WTC11 (cell line): ENCODE measurements around the gene FRAT2. TPM values are rescaled to one million over a fixed set of nuclear protein-coding genes. Genes with fewer than 3 reads are reported as not detected.

Experiments
- CREM ChIP-seq: sonication (generic); formaldehyde crosslinking; IDR thresholded peaks from 2 replicates; pipeline ENCODE4 v1.8.1; 2022; ENCODE audit warnings: mild to moderate bottlenecking, missing genetic modification reagents, moderate library complexity
- CTCF ChIP-seq: fragments of 200-600 bp; IDR thresholded peaks from 2 replicates; pipeline ENCODE4 v1.8.0; 2022; ENCODE audit warnings: antibody characterized with exemption
- E2F5 ChIP-seq: sonication (generic); formaldehyde crosslinking; IDR thresholded peaks from 2 replicates; pipeline ENCODE4 v1.8.1; 2022; ENCODE audit warnings: mild to moderate bottlenecking, moderate library complexity, missing genetic modification reagents
- FOXJ3 ChIP-seq: sonication (generic); formaldehyde crosslinking; IDR thresholded peaks from 2 replicates; pipeline ENCODE4 v1.9.0; 2021; ENCODE audit warnings: missing genetic modification reagents, mild to moderate bottlenecking, borderline replicate concordance
- FOXK1 ChIP-seq: sonication (generic); formaldehyde crosslinking; IDR thresholded peaks from 2 replicates; pipeline ENCODE4 v1.8.0; 2022; ENCODE audit warnings: mild to moderate bottlenecking, moderate library complexity, missing genetic modification reagents
- MAX ChIP-seq: sonication (generic); formaldehyde crosslinking; IDR thresholded peaks from 2 replicates; pipeline ENCODE4 v1.8.0; 2022; ENCODE audit warnings: mild to moderate bottlenecking, missing genetic modification reagents
- MLX ChIP-seq: sonication (generic); formaldehyde crosslinking; IDR thresholded peaks from 2 replicates; pipeline ENCODE4 v1.8.1; 2023; ENCODE audit warnings: mild to moderate bottlenecking, missing genetic modification reagents, moderate library complexity
- MXD4 ChIP-seq: fragments of 250-450 bp; sonication (Bioruptor Pico); IDR thresholded peaks from 2 replicates; pipeline ENCODE4 v1.8.0; 2021; ENCODE audit warnings: mild to moderate bottlenecking, moderate library complexity, borderline replicate concordance
- OVOL2 ChIP-seq: fragments of 250-450 bp; sonication (Bioruptor Pico); IDR thresholded peaks from 2 replicates; pipeline ENCODE4 v1.9.0; 2021; ENCODE audit warnings: mild to moderate bottlenecking, borderline replicate concordance
- PREB ChIP-seq: sonication (generic); formaldehyde crosslinking; IDR thresholded peaks from 2 replicates; pipeline ENCODE4 v1.8.1; 2022; ENCODE audit warnings: mild to moderate bottlenecking, missing genetic modification reagents, moderate library complexity, borderline replicate concordance
- RELA ChIP-seq: sonication (generic); formaldehyde crosslinking; IDR thresholded peaks from 2 replicates; pipeline ENCODE4 v1.8.1; 2022; ENCODE audit warnings: missing genetic modification reagents, mild to moderate bottlenecking, borderline replicate concordance
- USF1 ChIP-seq: sonication (generic); formaldehyde crosslinking; IDR thresholded peaks from 2 replicates; pipeline ENCODE4 v1.8.0; 2022; ENCODE audit warnings: mild to moderate bottlenecking, missing genetic modification reagents
- ZMAT4 ChIP-seq: fragments of 250-450 bp; sonication (Bioruptor Pico); IDR thresholded peaks from 2 replicates; pipeline ENCODE4 v1.9.0; 2021; ENCODE audit warnings: mild to moderate bottlenecking
- ZNF138 ChIP-seq: sonication (generic); formaldehyde crosslinking; conservative IDR thresholded peaks from 2 replicates; pipeline ENCODE4 v1.8.1; 2022; ENCODE audit warnings: mild to moderate bottlenecking, moderate library complexity, missing genetic modification reagents
- ZNF232 ChIP-seq: sonication (generic); formaldehyde crosslinking; IDR thresholded peaks from 2 replicates; pipeline ENCODE4 v1.8.0; 2022; ENCODE audit warnings: mild to moderate bottlenecking, missing genetic modification reagents
- ZNF281 ChIP-seq: sonication (generic); formaldehyde crosslinking; IDR thresholded peaks from 2 replicates; pipeline ENCODE4 v1.8.0; 2023; ENCODE audit warnings: mild to moderate bottlenecking, missing genetic modification reagents
- ZNF425 ChIP-seq: fragments of 250-450 bp; sonication (Bioruptor Pico); conservative IDR thresholded peaks from 2 replicates; pipeline ENCODE4 v1.9.0; 2021; ENCODE audit warnings: mild to moderate bottlenecking
- ZNF532 ChIP-seq: fragments of 250-450 bp; sonication (Bioruptor Pico); IDR thresholded peaks from 2 replicates; pipeline ENCODE4 v1.9.0; 2021; ENCODE audit warnings: mild to moderate bottlenecking, borderline replicate concordance
- total RNA-seq: library from RNA; stranded (reverse); gene quantifications from 3 replicates; pipeline ENCODE4 v1.2.3, GENCODE V29; 2021

Gene FRAT2
- total RNA-seq, 1 experiment from 2014 or later, result 48.2 TPM

GRCh38 chr10:97318772-97319651 lies 15.5 kb downstream of the FRAT2 start, which contains the start of gene FRAT1 (continued):
- TF ChIP-seq CTCF, result no peak
- no peak for TF ChIP-seq ZNF532 (CRISPR knock-in tag)
- TF ChIP-seq MLX, result no peak
- no peak for TF ChIP-seq ZNF138 (CRISPR knock-in tag)
- TF ChIP-seq CREM (CRISPR knock-in tag), result peak; percentile 89
- no peak for TF ChIP-seq MXD4 (CRISPR knock-in tag)
- TF ChIP-seq ZNF281 (CRISPR knock-in tag), result no peak
- TF ChIP-seq E2F5, result peak; percentile 80
- no peak for TF ChIP-seq ZMAT4
- no peak for TF ChIP-seq OVOL2 (CRISPR knock-in tag)
- no peak for TF ChIP-seq USF1 (CRISPR knock-in tag)
- no peak for TF ChIP-seq PREB (CRISPR knock-in tag)
- TF ChIP-seq MAX (CRISPR knock-in tag), result no peak
- TF ChIP-seq ZNF425, result no peak
- no peak for TF ChIP-seq RELA
- TF ChIP-seq FOXJ3, result no peak
- TF ChIP-seq FOXK1 (CRISPR knock-in tag), result peak; percentile 99
- no peak for TF ChIP-seq ZNF232 (CRISPR knock-in tag)
